B cell (primary cell): Measurements from ENCODE around the gene PARD3. TPM values are rescaled to one million over a fixed set of nuclear protein-coding genes. Genes with fewer than 3 reads are reported as not detected.

Experiments
- ATAC-seq: fragments of 200-7000 bp; cut with Tn5 transposase; one replicate; pipeline ENCODE4 v1.10.0; 2021; ENCODE audit warnings: low read depth, mild to moderate bottlenecking, moderate number of reproducible peaks, moderate library complexity
- CTCF ChIA-PET: fragments of 350-600 bp; sonication (Branson Sonifier 250); formaldehyde crosslinking; loops from one replicate; lab custom pipeline; 2021; ENCODE audit warnings: antibody characterized with exemption, inconsistent platforms; lab: Charles Lee
- POLR2A ChIA-PET: fragments of 350-600 bp; sonication (Branson Sonifier 250); formaldehyde crosslinking; loops from one replicate; lab custom pipeline; 2021; ENCODE audit warnings: antibody characterized with exemption; lab: Charles Lee
- DNase-seq: peaks from one replicate; pipeline ENCODE4 v3.0.0; 2013
- H2AFZ ChIP-seq: 2 replicates; pipeline ENCODE4 v1.6.1; 2012; ENCODE audit warnings: mild to moderate bottlenecking, low read depth, low read length; ENCODE audit not compliant: insufficient read depth, poor library complexity, severe bottlenecking
- H3K27ac ChIP-seq, 2 donors: 1 replicate in 1 of 2; 2 replicates in 1 of 2; pipeline ENCODE4 v1.5.1; 2012 to 2013; ENCODE audit warnings: low read length in 2 of 2, mild to moderate bottlenecking in 2 of 2, moderate library complexity in 1 of 2
- H3K27me3 ChIP-seq, 4 experiments: fragments of 200-600 bp in 1 of 4; sonication (generic) in 1 of 4; replicated peaks in 1 of 4; 1 replicate in 2 of 4; 2 replicates in 2 of 4; pipeline versions ENCODE4 v1.6.1 to v1.7.0; 2013 to 2016; ENCODE audit warnings: low read length in 3 of 4, mild to moderate bottlenecking in 2 of 4, mixed read lengths in 1 of 4, moderate library complexity in 1 of 4; ENCODE audit not compliant: insufficient read depth in 4 of 4, control insufficient read depth in 3 of 4; ENCODE audit errors: control extremely low read depth in 1 of 4
- H3K36me3 ChIP-seq, 2 experiments: replicated peaks in 1 of 2; 1 replicate in 1 of 2; 2 replicates in 1 of 2; pipeline versions ENCODE4 v1.6.1 to v1.7.1; 2013; ENCODE audit warnings: low read length in 1 of 2; ENCODE audit not compliant: insufficient read depth in 2 of 2, control insufficient read depth in 1 of 2; ENCODE audit errors: control extremely low read depth in 1 of 2, extremely low read depth in 1 of 2
- H3K4me1 ChIP-seq, 2 donors: fragments of 200-600 bp in 1 of 2; sonication (generic) in 1 of 2; 1 replicate in 1 of 2; 2 replicates in 1 of 2; pipeline versions ENCODE4 v1.5.1 to v1.6.1; 2013 to 2017; ENCODE audit warnings: low read length in 2 of 2; ENCODE audit not compliant: control insufficient read depth in 2 of 2, insufficient read depth in 2 of 2
- H3K4me2 ChIP-seq: replicated peaks from 2 replicates; pipeline ENCODE3; 2012; ENCODE audit warnings: mild to moderate bottlenecking, low read depth, low read length; ENCODE audit not compliant: poor library complexity, severe bottlenecking
- H3K4me3 ChIP-seq, 5 experiments: fragments of 200-600 bp in 1 of 5; sonication (generic) in 1 of 5; 1 replicate in 3 of 5; 2 replicates in 2 of 5; pipeline versions ENCODE4 v1.5.1 to v1.7.0; 2011 to 2016; ENCODE audit warnings: low read length in 4 of 5, mild to moderate bottlenecking in 4 of 5, low read depth in 2 of 5, control low read depth in 1 of 5, moderate library complexity in 1 of 5; ENCODE audit not compliant: insufficient read depth in 1 of 5; ENCODE audit errors: control extremely low read depth in 1 of 5, extremely low read depth in 1 of 5
- H3K79me2 ChIP-seq: fragments of 200-600 bp; sonication (generic); one replicate; pipeline ENCODE4 v1.6.0; 2016; ENCODE audit warnings: low read length; ENCODE audit not compliant: control insufficient read depth, insufficient read depth
- H3K9ac ChIP-seq: fragments of 200-600 bp; sonication (generic); 2 replicates; pipeline ENCODE4 v1.6.1; 2017; ENCODE audit warnings: mild to moderate bottlenecking, low read length, moderate library complexity
- H3K9me3 ChIP-seq, 3 donors: one replicate each; pipeline versions ENCODE4 v1.6.1 to v1.7.1; 2013; ENCODE audit warnings: low read length in 2 of 3; ENCODE audit not compliant: control insufficient read depth in 2 of 3, insufficient read depth in 1 of 3; ENCODE audit errors: control extremely low read depth in 1 of 3
- H4K20me1 ChIP-seq: 2 replicates; pipeline ENCODE4 v1.6.0; 2012; ENCODE audit warnings: mild to moderate bottlenecking, low read length; ENCODE audit not compliant: insufficient read depth, control insufficient read depth, poor library complexity, severe bottlenecking
- H3K27ac Mint-ChIP-seq: one replicate; pipeline ENCODE4 v1.8.0; 2021; ENCODE audit warnings: mixed read lengths
- H3K27me3 Mint-ChIP-seq: one replicate; pipeline ENCODE4 v1.8.0; 2021; ENCODE audit warnings: mixed read lengths
- H3K4me1 Mint-ChIP-seq: one replicate; pipeline ENCODE4 v1.8.0; 2021; ENCODE audit warnings: mixed read lengths
- H3K4me3 Mint-ChIP-seq: one replicate; pipeline ENCODE4 v1.8.0; 2021; ENCODE audit warnings: mixed read lengths
- H3K9me3 Mint-ChIP-seq: one replicate; pipeline ENCODE4 v1.8.0; 2022; ENCODE audit warnings: mixed read lengths; ENCODE audit not compliant: insufficient read depth
- CTCF ChIP-seq: fragments of 200-600 bp; IDR thresholded peaks from one replicate; pipeline ENCODE4 v1.8.0; 2022; ENCODE audit warnings: antibody characterized with exemption, mild to moderate bottlenecking
- EZH2 ChIP-seq: IDR thresholded peaks from 2 replicates; pipeline ENCODE4 v1.6.1; 2012; ENCODE audit warnings: borderline replicate concordance, low read depth, mild to moderate bottlenecking, moderate library complexity, low read length; ENCODE audit not compliant: insufficient read depth, poor library complexity, severe bottlenecking
- WGBS: methylation state at CpG from one replicate; pipeline ENCODE4 v1.1.5; 2013; ENCODE audit warnings: missing lambda C conversion rate; ENCODE audit not compliant: insufficient coverage; 5-methylcytosine and 5-hydroxymethylcytosine counted together
- intact Hi-C: fragments of 100-400 bp; cut with micrococcal nuclease; formaldehyde crosslinking; loops from one replicate; pipeline ENCODE4 v1.10.0; 2022
- polyA plus RNA-seq: library from polyadenylated mRNA; depleted of rRNA; stranded (reverse); fragments of >200 nt; gene quantifications from 2 replicates; pipeline ENCODE4 v1.2.3, GENCODE V29; 2012
- total RNA-seq, 2 donors: library from RNA; stranded (reverse); fragments of 120-200 nt in 1 of 2; gene quantifications; 1 replicate in 1 of 2; 2 replicates in 1 of 2; pipeline versions ENCODE4 v1.2.3 to v1.2.4, GENCODE V29; 2013 to 2022

PARD3 gene
- total and polyA plus RNA-seq, 2 donors (not counting 1 experiment from before 2014, with no cell fraction given), result not detected

DNA sequence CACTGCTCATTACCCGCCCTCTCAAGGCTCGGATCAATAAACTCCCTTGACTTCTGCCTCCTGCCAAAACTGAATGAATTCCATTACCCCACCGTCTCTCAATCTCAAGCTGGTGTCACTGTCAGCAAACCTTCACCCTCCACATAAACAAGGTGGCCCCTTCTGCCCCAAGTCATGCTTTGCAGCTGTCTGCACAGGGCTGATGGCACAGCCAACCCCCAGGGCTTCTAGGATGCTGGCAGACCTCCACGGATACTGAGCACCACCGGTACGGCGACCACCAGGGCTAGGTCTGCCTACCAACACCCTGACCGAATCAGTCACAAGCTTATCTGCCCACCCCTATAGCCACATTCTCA, 46.1 kb downstream of the PARD3 start:
- POLR2A ChIA-PET, result no interaction called here
- Histone ChIP-seq H3K4me2 (no peak overlapping the region), H3K36me3 (no peaks in the 10 kb centered on the region), H3K27ac (no peak overlapping the region), H3K79me2 (no peaks in the 10 kb centered on the region), H4K20me1 (no peaks in the 10 kb centered on the region), H3K4me3 (no peak overlapping the region), H3K4me1 (no peaks in the 10 kb centered on the region), H3K27me3 (no peaks in the 10 kb centered on the region), H3K9me3 (no peaks in the 10 kb centered on the region), H2AFZ (no peak overlapping the region), H3K9ac (no peak overlapping the region)
- intact Hi-C loops, result no loop called here
- H3K27ac Mint-ChIP-seq, result no peak overlapping the region
- H3K9me3 Mint-ChIP-seq, result no peaks in the 10 kb centered on the region
- WGBS, result 96% methylated on average over 8 of the region's 8 CpGs
- H3K27me3 Mint-ChIP-seq, result peaks cover 5% of the 10 kb centered on the region
- CTCF ChIA-PET, result no interaction called here
- TF ChIP-seq CTCF (no peak), EZH2 (no peak)
- H3K4me1 Mint-ChIP-seq, result no peaks in the 10 kb centered on the region
- H3K4me3 Mint-ChIP-seq, result no peak overlapping the region
- ATAC-seq (no peak), DNase-seq (no peak)

- no peak overlapping the region for H3K4me2 ChIP-seq
- H3K27ac Mint-ChIP-seq, result no peak overlapping the region
- H3K4me1 ChIP-seq, result no peaks in the 10 kb centered on the region
- H3K9me3 ChIP-seq, result no peaks in the 10 kb centered on the region
- WGBS, result 98% methylated on average over 13 of the region's 15 CpGs
- H3K27me3 ChIP-seq, result no peaks in the 10 kb centered on the region
- no peaks in the 10 kb centered on the region for H3K36me3 ChIP-seq
- no peak for TF ChIP-seq CTCF
- TF ChIP-seq EZH2, result no peak
- H3K27me3 Mint-ChIP-seq, result peaks cover 5% of the 10 kb centered on the region
- ChIA-PET POLR2A (no interaction called here), CTCF (no interaction called here)
- no peak overlapping the region for H3K9ac ChIP-seq
- H3K9me3 Mint-ChIP-seq, result no peaks in the 10 kb centered on the region
- intact Hi-C loops, result no loop called here
- H3K4me1 Mint-ChIP-seq, result no peaks in the 10 kb centered on the region
- H3K27ac ChIP-seq, result no peak overlapping the region
- H3K4me3 Mint-ChIP-seq, result no peak overlapping the region
- no peak overlapping the region for H2AFZ ChIP-seq
- ATAC-seq (no peak), DNase-seq (no peak)
- H4K20me1 ChIP-seq, result no peaks in the 10 kb centered on the region
- no peak overlapping the region for H3K4me3 ChIP-seq
- H3K79me2 ChIP-seq, result no peaks in the 10 kb centered on the region
Observed at GRCh38 chr10:34768261-34768971, 46.7 kb downstream of the PARD3 start.
